NCI-H146 (cell line): ENCODE measurements around the gene ERBB2.
"Not testable (repeated sequence)": the region's sequence is repeated elsewhere in the genome, so short reads cannot be mapped to it uniquely, and the experiment has no call there.

Experiments used
- DNase-seq: peaks from one replicate; lab custom pipeline; 2025; lab: John Stamatoyannopoulos, UW

Gene ERBB2

GRCh38 chr17:39745335-39746144, 45.7 kb downstream of the ERBB2 start:
- no peak for DNase-seq

- DNase-seq = no peak
Measured at GRCh38 chr17:39746145-39746461, 46.2 kb downstream of the ERBB2 start.

GRCh38 chr17:39747745-39748144, 47.9 kb downstream of the ERBB2 start:
- no peak for DNase-seq

- DNase-seq = not testable (repeated sequence)
Measured at GRCh38 chr17:39748444-39749034, 48.7 kb downstream of the ERBB2 start.

GRCh38 chr17:39750131-39751015, 50.5 kb downstream of the ERBB2 start:
- no peak for DNase-seq

GRCh38 chr17:39751016-39751543, 51.2 kb downstream of the ERBB2 start:
- DNase-seq = no peak

GRCh38 chr17:39751637-39752036, 51.8 kb downstream of the ERBB2 start:
- no peak for DNase-seq

GRCh38 chr17:39752241-39752881, 52.5 kb downstream of the ERBB2 start:
- DNase-seq = no peak

GRCh38 chr17:39753514-39754160, 53.8 kb downstream of the ERBB2 start:
- peak; percentile 64 for DNase-seq

GRCh38 chr17:39754161-39754957, 54.5 kb downstream of the ERBB2 start:
- DNase-seq = peak; percentile 75

- DNase-seq = no peak
Measured at GRCh38 chr17:39754958-39755553, 55.2 kb downstream of the ERBB2 start.

- no peak for DNase-seq
Measured at GRCh38 chr17:39755554-39756379, 55.9 kb downstream of the ERBB2 start.

- no peak for DNase-seq
Measured at GRCh38 chr17:39756380-39757079, 56.7 kb downstream of the ERBB2 start.

GRCh38 chr17:39757176-39757662, 57.4 kb downstream of the ERBB2 start:
- no peak for DNase-seq

GRCh38 chr17:39757931-39758873, 58.3 kb downstream of the ERBB2 start:
- DNase-seq = no peak

GRCh38 chr17:39759204-39759603, 59.3 kb downstream of the ERBB2 start:
- DNase-seq = no peak

- no peak for DNase-seq
Measured at GRCh38 chr17:39761861-39762496, 62.1 kb downstream of the ERBB2 start.
